Retinal pigment epithelial cell (primary cell): ENCODE results near the gene F8.
"Not testable (repeated sequence)": the region's sequence is repeated elsewhere in the genome, so short reads cannot be mapped to it uniquely, and the experiment has no call there.

Source experiments
- DNase-seq: peaks from one replicate; pipeline ENCODE4 v3.0.0-alpha.2; 2010; ENCODE audit warnings: low read depth
- H3K4me3 ChIP-seq: 2 replicates; pipeline ENCODE4 v1.5.1; 2011; ENCODE audit warnings: mild to moderate bottlenecking, low read length, control low read depth, moderate library complexity
- CTCF ChIP-seq: conservative IDR thresholded peaks from 2 replicates; pipeline ENCODE4 v1.5.1; 2011; ENCODE audit warnings: low read depth, low read length, control low read depth, inconsistent platforms

Gene F8

GRCh38 chrX:154827194-154828015 is 195.1 kb downstream of the F8 start:
- no peak for TF ChIP-seq CTCF
- no peak overlapping the region for H3K4me3 ChIP-seq
- no peak for DNase-seq

- H3K4me3 ChIP-seq, DNase-seq: not testable (repeated sequence)
Measured at GRCh38 chrX:154825586-154825985, 196.9 kb downstream of the F8 start.

- no peak for TF ChIP-seq CTCF
- no peak overlapping the region for H3K4me3 ChIP-seq
- no peak for DNase-seq
Measured at GRCh38 chrX:154824638-154825037, 197.9 kb downstream of the F8 start.

- no peak for TF ChIP-seq CTCF
- DNase-seq: no peak
- no peak overlapping the region for H3K4me3 ChIP-seq
Measured at GRCh38 chrX:154822029-154822428, 200.5 kb downstream of the F8 start.

GRCh38 chrX:154821523-154821922 is 201.0 kb downstream of the F8 start:
- TF ChIP-seq CTCF: no peak
- DNase-seq: no peak
- no peak overlapping the region for H3K4me3 ChIP-seq

GRCh38 chrX:154819771-154820341 is 202.7 kb downstream of the F8 start:
- TF ChIP-seq CTCF: no peak
- no peak overlapping the region for H3K4me3 ChIP-seq
- no peak for DNase-seq

- DNase-seq: no peak
- no peak for TF ChIP-seq CTCF
- H3K4me3 ChIP-seq: no peak overlapping the region
Measured at GRCh38 chrX:154818916-154819770, 203.4 kb downstream of the F8 start.

- not testable (repeated sequence) for H3K4me3 ChIP-seq, DNase-seq
Measured at GRCh38 chrX:154817048-154817618, 205.4 kb downstream of the F8 start.

GRCh38 chrX:154816326-154816898 is 206.1 kb downstream of the F8 start:
- not testable (repeated sequence) for H3K4me3 ChIP-seq, DNase-seq
